ENCODE data around the gene PPP6R2.

PPP6R2 gene

DNA sequence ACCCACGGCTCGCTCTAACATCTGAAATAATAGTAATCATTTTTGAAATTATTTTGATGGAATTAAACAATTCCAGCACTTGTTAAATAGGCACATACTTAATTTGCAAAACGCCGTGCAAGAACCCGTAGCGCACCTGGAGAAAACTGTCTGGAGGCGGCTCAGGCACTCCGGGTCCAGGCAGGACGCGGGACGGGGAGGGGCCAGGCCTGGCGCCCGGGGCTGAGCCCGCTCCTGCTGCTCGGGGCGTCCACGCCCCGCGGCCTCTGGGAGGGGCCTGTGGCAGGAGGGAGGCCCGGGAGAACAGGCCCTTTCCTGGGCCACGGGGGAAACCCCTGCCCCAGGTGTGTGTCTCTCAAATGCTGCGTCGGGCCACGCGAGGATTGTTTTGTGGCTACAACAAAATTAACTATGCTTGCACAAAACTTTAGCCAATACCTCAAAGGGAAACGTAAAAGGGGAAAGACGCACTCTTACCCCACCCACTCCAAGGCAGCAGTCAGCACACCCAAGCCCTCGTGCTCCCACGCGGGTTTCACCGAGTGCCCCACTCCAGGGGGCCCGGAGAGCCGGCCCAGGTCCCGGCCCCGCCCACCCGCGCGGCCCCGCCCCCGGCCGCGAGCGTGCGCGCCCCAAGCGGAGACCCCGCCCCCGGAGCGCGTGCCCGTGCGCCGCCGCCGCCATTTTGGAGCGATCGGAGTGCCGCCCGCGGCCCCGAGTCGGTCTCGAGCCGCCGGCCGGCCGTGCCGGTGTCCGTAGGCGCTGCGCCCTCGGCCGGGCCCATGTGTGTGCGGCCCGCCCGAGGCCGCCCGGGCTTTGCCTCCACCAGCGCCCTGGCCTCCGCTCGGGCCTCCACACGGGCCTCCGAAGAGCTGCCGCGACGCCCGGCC is at the start of gene PPP6R2:
TSS of gene PPP6R2 (plus strand) at position 677 of the 890 bp plus-strand sequence. CDS start 50,582 bp downstream, outside the sequence.
- peak; percentile 84 for DNase-seq

- peak; percentile 42 for DNase-seq
These were observed 49.4 kb upstream of the PPP6R2 start for GRCh38 chr22:50293441-50294318.

DNA sequence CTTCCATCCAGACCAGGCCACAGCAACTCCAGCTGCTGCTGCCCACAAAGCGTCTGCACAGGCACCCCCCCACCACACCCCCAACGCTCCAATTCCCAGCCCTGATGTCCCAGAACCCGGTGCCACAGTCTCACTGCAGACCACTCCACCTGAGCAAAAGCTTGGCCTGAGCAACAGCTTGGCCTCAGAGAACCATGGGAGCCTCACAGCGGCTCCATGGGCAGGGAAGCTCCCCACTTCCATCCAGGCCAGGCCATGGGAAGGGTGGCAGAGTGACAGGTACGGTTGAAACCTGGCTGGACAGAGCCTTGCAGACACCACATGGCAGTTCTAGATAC is 48.8 kb upstream of the PPP6R2 start:
- no peak for DNase-seq

- DNase-seq: no peak
These were observed 46.3 kb upstream of the PPP6R2 start for GRCh38 chr22:50296658-50297490.

- no peak for DNase-seq
These were observed 45.4 kb upstream of the PPP6R2 start for GRCh38 chr22:50297510-50298265.

GRCh38 chr22:50298266-50298637 is 44.9 kb upstream of the PPP6R2 start:
- no peak for DNase-seq

DNA sequence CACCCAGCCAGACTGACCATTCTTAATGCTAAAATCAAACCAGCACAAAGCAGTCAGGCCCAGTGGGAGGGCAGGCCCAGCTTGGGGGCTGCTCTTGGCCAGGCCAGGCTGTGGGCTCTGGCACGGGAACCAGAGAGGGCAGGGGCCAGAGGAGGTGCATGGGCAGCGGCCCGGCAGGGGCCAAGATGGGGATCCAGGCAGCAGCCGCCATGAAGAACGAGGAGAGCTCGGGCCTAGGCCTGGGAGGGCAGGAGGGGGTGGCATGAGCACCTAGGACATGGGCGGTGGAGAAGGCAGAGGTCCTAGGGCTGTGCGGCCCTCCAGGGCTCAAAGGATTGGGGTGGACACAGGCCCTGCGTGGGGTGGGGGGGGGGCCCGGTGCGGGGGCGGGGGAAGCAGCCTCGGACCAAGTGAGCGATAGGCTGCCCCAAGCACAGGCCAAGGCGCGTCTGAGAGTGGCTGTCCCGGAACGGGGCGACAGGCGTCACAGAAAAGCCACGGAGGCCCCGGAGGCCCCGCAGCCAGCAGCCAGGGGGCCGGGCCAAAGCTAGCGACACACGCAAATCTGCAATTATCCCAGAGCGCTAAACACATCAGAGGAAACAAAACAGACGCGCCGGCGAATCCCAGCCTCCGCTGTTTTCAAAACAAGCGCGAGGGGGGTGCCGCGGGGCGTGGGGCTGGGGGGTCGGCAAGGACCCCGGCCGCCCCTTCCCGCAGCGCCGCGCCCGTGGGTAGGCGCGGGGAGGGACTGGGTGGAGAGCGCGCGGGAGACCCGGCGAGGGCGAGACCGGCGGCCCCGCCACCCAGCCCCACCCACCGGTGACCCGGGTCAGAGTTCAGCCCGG is 44.0 kb upstream of the PPP6R2 start:
- no peak for DNase-seq

DNA sequence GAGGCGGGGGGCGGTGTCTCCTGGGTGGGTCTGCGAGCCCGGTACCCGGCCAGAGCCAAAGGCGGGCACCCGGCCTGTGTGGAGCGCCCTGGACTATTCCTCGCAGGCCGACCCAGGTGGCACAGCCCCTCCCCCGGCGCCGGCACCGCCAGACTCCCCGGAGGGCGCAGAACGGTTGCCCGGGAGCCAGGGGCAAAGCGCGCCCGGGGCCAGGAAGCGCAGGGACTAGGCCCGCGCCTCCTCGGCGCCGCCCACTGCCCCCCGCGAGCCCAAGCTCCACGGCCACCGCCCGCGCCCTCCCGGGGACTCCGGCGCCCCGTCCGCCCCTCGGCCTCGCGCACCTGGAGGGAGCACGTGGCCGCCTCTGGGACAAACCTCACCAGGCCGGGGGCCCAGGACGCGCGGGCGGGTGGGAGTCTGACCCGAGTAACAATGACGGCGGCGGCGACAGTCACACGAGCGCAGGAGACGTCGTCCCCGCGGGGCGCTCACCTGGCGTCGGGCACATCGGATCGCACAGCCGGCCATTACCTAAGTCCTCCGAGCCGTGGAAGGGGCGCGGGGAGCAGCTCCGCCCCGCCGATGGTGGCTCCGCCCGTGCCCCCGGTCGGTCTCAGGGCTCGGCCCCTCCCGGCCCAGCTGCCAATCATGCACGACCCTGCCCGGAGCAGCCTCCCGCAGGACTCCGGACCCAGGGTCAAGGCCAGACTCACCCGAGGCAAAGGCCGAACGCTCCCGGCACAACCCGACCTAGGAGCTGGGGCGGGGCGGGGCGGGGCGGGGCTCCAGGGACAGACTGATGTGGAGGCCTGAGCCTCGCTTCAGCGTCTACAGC is 43.1 kb upstream of the PPP6R2 start:
- no peak for DNase-seq

DNA sequence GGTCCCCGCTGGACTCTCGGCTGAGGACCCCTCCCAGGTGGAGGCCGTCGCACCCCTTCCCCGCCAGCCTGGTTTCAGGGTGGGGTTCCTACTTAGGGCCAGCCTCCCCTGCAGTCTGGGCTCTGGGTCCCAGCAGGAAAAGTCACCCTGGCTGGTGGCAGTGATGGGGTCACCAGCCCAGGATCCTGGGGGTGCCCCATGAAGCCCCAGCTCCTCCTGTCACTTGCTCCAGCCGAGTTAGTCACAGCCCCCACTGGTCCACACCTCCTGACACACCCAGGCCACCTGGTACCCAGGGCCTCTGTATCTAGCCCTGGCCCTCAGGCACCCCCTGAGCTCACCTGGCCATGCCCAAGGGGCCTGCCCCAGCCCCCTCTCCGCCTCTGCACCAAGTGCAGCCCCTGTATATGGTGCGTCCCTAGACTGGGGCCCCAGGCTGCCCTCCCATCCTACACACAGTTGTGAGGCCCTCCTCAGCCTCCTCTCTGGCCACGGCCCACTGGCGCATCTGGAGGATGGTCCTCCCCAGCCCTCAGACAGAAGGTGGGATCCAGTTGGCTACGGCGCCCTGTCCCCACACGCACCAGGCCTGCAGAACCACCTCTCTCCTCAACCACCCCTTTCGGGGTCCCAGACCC is 42.4 kb upstream of the PPP6R2 start:
- DNase-seq: no peak

- peak; percentile 53 for DNase-seq
These were observed 41.5 kb upstream of the PPP6R2 start for GRCh38 chr22:50301581-50301991.

- peak; percentile 73 for DNase-seq
These were observed 41.0 kb upstream of the PPP6R2 start for GRCh38 chr22:50302041-50302541.

DNA sequence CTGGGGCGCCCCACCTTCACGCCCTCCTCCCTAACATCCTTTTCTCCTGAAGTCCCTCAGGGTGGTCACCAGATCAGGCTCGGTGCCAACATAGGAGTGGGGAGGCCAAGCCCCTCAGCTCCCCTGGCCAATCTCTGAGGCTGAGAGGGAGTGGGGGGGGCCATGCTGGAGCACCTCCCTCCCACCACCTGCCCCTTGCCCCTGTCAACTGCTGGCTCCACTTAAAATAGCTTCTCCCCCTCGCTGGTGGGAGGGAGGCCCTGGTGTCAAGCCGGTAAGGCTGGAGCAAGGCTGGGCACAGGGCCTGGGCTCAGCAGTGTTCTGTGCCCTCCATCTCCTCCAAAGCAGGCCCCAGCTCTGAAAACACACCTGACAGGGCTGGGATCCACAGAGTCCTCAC is 40.6 kb upstream of the PPP6R2 start:
- no peak for DNase-seq

DNA sequence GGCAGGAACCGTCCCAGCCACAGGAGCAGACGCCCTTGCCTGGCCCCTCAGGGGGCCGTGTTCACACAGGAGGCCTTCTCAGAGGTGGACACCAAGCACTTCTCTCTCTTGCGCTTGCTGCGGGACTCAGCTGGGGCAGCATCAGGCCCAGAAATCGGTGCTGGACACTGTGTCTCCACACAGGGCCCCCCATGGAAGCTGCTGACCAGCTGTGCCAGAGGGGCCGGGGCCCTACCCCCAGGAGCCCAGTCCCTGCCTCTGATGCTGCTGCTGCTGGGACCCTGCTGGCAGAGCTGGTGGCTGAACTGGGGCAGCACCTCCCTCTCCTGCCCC is 39.6 kb upstream of the PPP6R2 start:
- no peak for DNase-seq

DNA sequence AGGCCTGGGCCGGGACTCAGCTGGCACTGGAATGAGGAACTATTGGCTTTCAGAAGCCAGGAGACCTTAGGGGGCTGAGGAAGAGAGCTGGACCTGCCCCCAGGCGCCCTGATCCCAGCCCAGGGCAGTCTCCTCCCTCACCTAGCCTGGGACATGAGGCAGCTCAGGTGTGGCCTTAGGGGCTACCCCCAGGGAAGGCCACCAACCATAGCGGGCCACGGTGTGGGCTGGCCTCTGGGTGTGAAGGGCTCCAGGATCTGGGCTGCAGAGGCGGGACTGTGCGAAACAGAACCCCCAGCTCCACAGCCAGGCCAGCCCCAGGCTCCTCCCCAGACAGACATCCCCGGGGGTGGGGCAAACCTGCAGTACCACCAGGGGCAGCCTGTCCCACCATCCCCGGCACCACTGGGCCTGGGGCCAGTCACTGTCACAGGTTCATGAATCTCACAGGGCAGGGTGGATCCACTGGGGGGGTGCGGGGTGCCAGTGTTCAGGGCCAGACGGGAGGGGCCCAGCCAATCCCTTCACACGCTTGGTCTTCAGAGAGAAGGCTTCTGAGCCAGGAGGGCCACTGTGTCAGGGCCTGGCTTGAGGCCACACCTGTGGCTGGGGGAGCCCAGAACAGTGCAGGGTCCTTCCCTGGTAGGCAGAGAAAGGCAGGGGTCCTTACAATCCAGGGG is 39.1 kb upstream of the PPP6R2 start:
- peak; percentile 74 for DNase-seq

GRCh38 chr22:50304528-50305392 is 38.4 kb upstream of the PPP6R2 start:
- peak; percentile 77 for DNase-seq

- no peak for DNase-seq
These were observed 37.7 kb upstream of the PPP6R2 start for GRCh38 chr22:50305393-50305922.

- peak; percentile 77 for DNase-seq
These were observed 37.1 kb upstream of the PPP6R2 start for GRCh38 chr22:50305923-50306566.
